WTC11 (cell line): ENCODE data around the gene PIP4K2B.

Experiments used
- ELF4 ChIP-seq: sonication (generic); formaldehyde crosslinking; IDR thresholded peaks from 2 replicates; pipeline ENCODE4 v1.8.1; 2022; ENCODE audit warnings: low read depth, mild to moderate bottlenecking, moderate library complexity, missing genetic modification reagents
- STAT6 ChIP-seq: sonication (generic); formaldehyde crosslinking; conservative IDR thresholded peaks from 2 replicates; pipeline ENCODE4 v1.8.1; 2023; ENCODE audit warnings: mild to moderate bottlenecking, low read depth, missing genetic modification reagents, moderate library complexity
- TCF7 ChIP-seq: sonication (generic); formaldehyde crosslinking; IDR thresholded peaks from 2 replicates; pipeline ENCODE4 v1.8.0; 2022; ENCODE audit warnings: mild to moderate bottlenecking, low read depth, missing genetic modification reagents, moderate library complexity
- ZNF263 ChIP-seq: sonication (generic); formaldehyde crosslinking; IDR thresholded peaks from 2 replicates; pipeline ENCODE4 v1.8.1; 2022; ENCODE audit warnings: low read depth, mild to moderate bottlenecking, moderate library complexity, missing genetic modification reagents
- TF ChIP-seq, protein P1 (sequence below): fragments of 200-600 bp; IDR thresholded peaks from 2 replicates; pipeline ENCODE4 v1.8.0; 2022; ENCODE audit warnings: antibody characterized with exemption
- TF ChIP-seq, protein P2 (sequence below): sonication (generic); formaldehyde crosslinking; conservative IDR thresholded peaks from 2 replicates; pipeline ENCODE4 v1.8.1; 2022; ENCODE audit warnings: mild to moderate bottlenecking, missing genetic modification reagents

DNA sequence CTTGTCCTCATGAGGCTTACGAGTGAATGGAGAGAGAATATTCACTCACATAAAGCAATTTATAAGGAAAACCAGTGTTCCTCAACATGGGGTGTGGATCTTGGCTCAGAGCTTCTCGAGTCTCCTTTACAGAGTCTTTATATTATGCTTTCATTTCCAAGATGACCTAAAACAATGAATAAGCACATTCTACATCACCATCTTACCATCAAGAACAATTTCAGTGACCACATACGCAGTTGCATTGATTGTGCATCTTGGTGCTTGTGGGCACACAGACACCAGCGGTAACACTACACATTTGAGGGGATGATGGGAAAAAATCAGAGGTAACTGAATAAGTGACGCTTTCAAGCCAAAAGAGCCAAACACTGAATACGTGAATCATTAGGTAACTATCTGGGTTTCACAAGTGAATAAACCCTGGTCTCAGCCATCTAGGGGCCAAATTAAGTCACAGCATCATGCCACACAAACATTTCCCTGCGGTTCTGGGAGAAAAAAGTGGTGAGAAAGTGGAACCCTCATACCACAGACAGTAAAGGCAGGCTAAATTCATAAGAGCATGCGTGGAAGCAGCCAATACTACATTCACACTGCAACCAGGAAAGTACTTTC is 16.3 kb upstream of the PIP4K2B start:
- TF ChIP-seq TCF7 (no peak), STAT6 (CRISPR knock-in tag) (no peak), ZNF263 (no peak), ELF4 (CRISPR knock-in tag) (no peak)
- TF ChIP-seq, protein P1, sequence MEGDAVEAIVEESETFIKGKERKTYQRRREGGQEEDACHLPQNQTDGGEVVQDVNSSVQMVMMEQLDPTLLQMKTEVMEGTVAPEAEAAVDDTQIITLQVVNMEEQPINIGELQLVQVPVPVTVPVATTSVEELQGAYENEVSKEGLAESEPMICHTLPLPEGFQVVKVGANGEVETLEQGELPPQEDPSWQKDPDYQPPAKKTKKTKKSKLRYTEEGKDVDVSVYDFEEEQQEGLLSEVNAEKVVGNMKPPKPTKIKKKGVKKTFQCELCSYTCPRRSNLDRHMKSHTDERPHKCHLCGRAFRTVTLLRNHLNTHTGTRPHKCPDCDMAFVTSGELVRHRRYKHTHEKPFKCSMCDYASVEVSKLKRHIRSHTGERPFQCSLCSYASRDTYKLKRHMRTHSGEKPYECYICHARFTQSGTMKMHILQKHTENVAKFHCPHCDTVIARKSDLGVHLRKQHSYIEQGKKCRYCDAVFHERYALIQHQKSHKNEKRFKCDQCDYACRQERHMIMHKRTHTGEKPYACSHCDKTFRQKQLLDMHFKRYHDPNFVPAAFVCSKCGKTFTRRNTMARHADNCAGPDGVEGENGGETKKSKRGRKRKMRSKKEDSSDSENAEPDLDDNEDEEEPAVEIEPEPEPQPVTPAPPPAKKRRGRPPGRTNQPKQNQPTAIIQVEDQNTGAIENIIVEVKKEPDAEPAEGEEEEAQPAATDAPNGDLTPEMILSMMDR: no peak
- TF ChIP-seq, protein P2, sequence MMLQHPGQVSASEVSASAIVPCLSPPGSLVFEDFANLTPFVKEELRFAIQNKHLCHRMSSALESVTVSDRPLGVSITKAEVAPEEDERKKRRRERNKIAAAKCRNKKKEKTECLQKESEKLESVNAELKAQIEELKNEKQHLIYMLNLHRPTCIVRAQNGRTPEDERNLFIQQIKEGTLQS (CRISPR knock-in tag): no peak
